Endothelial cell of umbilical vein (primary cell): ENCODE data around the gene LYZL4. TPM values are rescaled to one million over a fixed set of nuclear protein-coding genes. Genes with fewer than 3 reads are reported as not detected.

Source experiments
- BruUV-seq: library from RNA; stranded (reverse); fragments of 400-500 nt; replicated peaks from 2 replicates; lab custom pipeline; 2021; lab: Mats Ljungman, UMichigan
- CTCF ChIA-PET: fragments of 300-600, 350-600 bp; sonication (Branson Sonifier 250); formaldehyde crosslinking; loops from one replicate; lab custom pipeline; 2021; ENCODE audit warnings: antibody characterized with exemption, inconsistent platforms; lab: Charles Lee
- POLR2A ChIA-PET: fragments of 300-600, 350-600 bp; sonication (Branson Sonifier 250); formaldehyde crosslinking; loops from one replicate; lab custom pipeline; 2021; ENCODE audit warnings: antibody characterized with exemption, inconsistent platforms; lab: Charles Lee
- DNase-seq: peaks from one replicate; pipeline ENCODE4 v3.0.0-alpha.2; 2011; ENCODE audit warnings: low read depth, low spot score
- FAIRE-seq: peaks from 2 replicates; lab custom pipeline; 2011; peaks lifted over from hg19 to GRCh38; lab: Jason Lieb, UNC
- H2AFZ ChIP-seq: 2 replicates; pipeline ENCODE4 v1.6.0; 2012; ENCODE audit warnings: low read depth, low read length, control low read depth, inconsistent platforms
- H3K27ac ChIP-seq: 2 replicates; pipeline ENCODE4 v1.5.1; 2011; ENCODE audit warnings: low read depth, mild to moderate bottlenecking, control low read depth, low read length, moderate library complexity; ENCODE audit not compliant: insufficient read depth
- H3K27me3 ChIP-seq, 2 experiments: 2 replicates each; pipeline versions ENCODE4 v1.6.0 to v1.6.1; 2011; ENCODE audit warnings: low read length in 2 of 2, mixed read lengths in 1 of 2; ENCODE audit not compliant: control insufficient read depth in 2 of 2, insufficient read depth in 2 of 2
- H3K36me3 ChIP-seq, 2 experiments: 2 replicates in 1 of 2; 3 replicates in 1 of 2; pipeline ENCODE4 v1.5.1; 2011; ENCODE audit warnings: low read length in 2 of 2, mild to moderate bottlenecking in 1 of 2, moderate library complexity in 1 of 2; ENCODE audit not compliant: control insufficient read depth in 2 of 2, insufficient read depth in 2 of 2; ENCODE audit errors: extremely low read depth in 1 of 2
- H3K4me1 ChIP-seq: 3 replicates; pipeline ENCODE4 v1.5.1; 2011; ENCODE audit warnings: mild to moderate bottlenecking, low read length; ENCODE audit not compliant: control insufficient read depth, insufficient read depth; ENCODE audit errors: extremely low read depth
- H3K4me2 ChIP-seq: 2 replicates; pipeline ENCODE4 v1.6.1; 2011; ENCODE audit warnings: low read length, control low read depth, mixed read lengths; ENCODE audit not compliant: insufficient read depth
- H3K4me3 ChIP-seq, 3 experiments: fragments of 200-600 bp in 1 of 3; sonication (generic), shearing (Covaris generic) in 1 of 3; replicated peaks in 1 of 3; 2 replicates each; pipeline ENCODE4 v1.5.1; 2011 to 2016; ENCODE audit warnings: control low read depth in 3 of 3, low read length in 3 of 3, mild to moderate bottlenecking in 2 of 3, inconsistent platforms in 1 of 3, low read depth in 1 of 3, moderate library complexity in 1 of 3; ENCODE audit not compliant: insufficient read depth in 1 of 3
- H3K79me2 ChIP-seq: 2 replicates; pipeline ENCODE4 v1.6.0; 2012; ENCODE audit warnings: low read length, inconsistent platforms; ENCODE audit not compliant: control insufficient read depth, insufficient read depth
- H3K9ac ChIP-seq: replicated peaks from 2 replicates; pipeline ENCODE3; 2011; ENCODE audit warnings: low read length, control low read depth; ENCODE audit not compliant: insufficient read depth; ENCODE audit errors: extremely low read depth
- H3K9me1 ChIP-seq: replicated peaks from 3 replicates; pipeline ENCODE4 v1.6.0; 2011; ENCODE audit warnings: mild to moderate bottlenecking, low read length; ENCODE audit not compliant: control insufficient read depth, insufficient read depth; ENCODE audit errors: extremely low read depth
- H3K9me3 ChIP-seq: replicated peaks from 2 replicates; pipeline ENCODE4 v1.5.1; 2012; ENCODE audit warnings: low read length, inconsistent platforms; ENCODE audit not compliant: control insufficient read depth, insufficient read depth
- H4K20me1 ChIP-seq: replicated peaks from 2 replicates; pipeline ENCODE3; 2011; ENCODE audit warnings: mild to moderate bottlenecking, low read length; ENCODE audit not compliant: control insufficient read depth, insufficient read depth; ENCODE audit errors: extremely low read depth
- EZH2 ChIP-seq: IDR thresholded peaks from 2 replicates; pipeline ENCODE4 v1.6.1; 2012; ENCODE audit warnings: borderline replicate concordance, low read depth, mild to moderate bottlenecking, moderate library complexity, low read length, inconsistent platforms; ENCODE audit not compliant: severe bottlenecking
- FOS ChIP-seq: IDR thresholded peaks from 2 replicates; pipeline ENCODE4 v1.6.1; 2011; ENCODE audit warnings: mild to moderate bottlenecking, low read length, moderate library complexity, borderline replicate concordance; ENCODE audit not compliant: insufficient read depth
- GATA2 ChIP-seq: IDR thresholded peaks from 2 replicates; pipeline ENCODE4 v1.7.0; 2011; ENCODE audit warnings: low read depth, mild to moderate bottlenecking, moderate library complexity, mixed read lengths, low read length; ENCODE audit not compliant: insufficient read length, insufficient read depth
- JUN ChIP-seq: IDR thresholded peaks from 2 replicates; pipeline ENCODE4 v1.6.1; 2011; ENCODE audit warnings: borderline replicate concordance, low read depth; ENCODE audit not compliant: insufficient read length, insufficient read depth
- MYC ChIP-seq: IDR thresholded peaks from one replicate; pipeline ENCODE4 v1.6.1; 2011; ENCODE audit warnings: mild to moderate bottlenecking, low read depth, low read length
- POLR2A ChIP-seq: IDR thresholded peaks from 2 replicates; pipeline ENCODE4 v1.6.1; 2012; ENCODE audit warnings: low read depth, mild to moderate bottlenecking, control low read depth, low read length
- POLR2AphosphoS5 ChIP-seq: IDR thresholded peaks from 2 replicates; pipeline ENCODE4 v1.6.1; 2012; ENCODE audit warnings: low read depth, mild to moderate bottlenecking, control low read depth, low read length, moderate library complexity; ENCODE audit not compliant: insufficient read depth
- dilution Hi-C: fragments of 300-500 bp; cut with MboI; formaldehyde crosslinking; loops from one replicate; pipeline ENCODE4 v1.15.0; 2019; ENCODE audit warnings: low sequenced_read_pairs; ENCODE audit not compliant: extremely low pct_ligation_motif_present
- intact Hi-C: fragments of 100-400 bp; cut with micrococcal nuclease; formaldehyde crosslinking; loops from one replicate; pipeline ENCODE4 v1.10.0; 2022
- polyA plus RNA-seq, 4 experiments: library from polyadenylated mRNA; depleted of rRNA in 3 of 4; stranded (reverse) in 3 of 4; unstranded in 1 of 4; fragments of >200 nt; gene quantifications; 2 replicates each; pipeline versions ENCODE4 v1.2.1 to v1.2.3, GENCODE V29; 2011 to 2012; ENCODE audit warnings: missing spikeins in 1 of 4
- total RNA-seq: library from RNA; stranded (reverse); gene quantifications from 2 replicates; pipeline ENCODE4 v1.2.3, GENCODE V29; 2021
- TF ChIP-seq, protein P1 (sequence below): IDR thresholded peaks from 2 replicates; pipeline ENCODE4 v1.6.1; 2011; ENCODE audit not compliant: insufficient read depth, insufficient read length
- TF ChIP-seq, protein P2 (sequence below), 2 donors: IDR thresholded peaks; 1 replicate in 1 of 2; 2 replicates in 1 of 2; pipeline ENCODE4 v1.5.1; 2011; ENCODE audit warnings: low read length in 2 of 2, mild to moderate bottlenecking in 2 of 2, moderate library complexity in 2 of 2, control low read depth in 1 of 2, inconsistent platforms in 1 of 2, low read depth in 1 of 2; ENCODE audit not compliant: insufficient read depth in 1 of 2; ENCODE audit errors: extremely low read depth in 1 of 2

LYZL4 gene
- total and polyA plus RNA-seq, 2 donors (not counting 3 experiments of a cell fraction or from before 2014, with no cell fraction given): 0.41 TPM; not detected in 1

DNA sequence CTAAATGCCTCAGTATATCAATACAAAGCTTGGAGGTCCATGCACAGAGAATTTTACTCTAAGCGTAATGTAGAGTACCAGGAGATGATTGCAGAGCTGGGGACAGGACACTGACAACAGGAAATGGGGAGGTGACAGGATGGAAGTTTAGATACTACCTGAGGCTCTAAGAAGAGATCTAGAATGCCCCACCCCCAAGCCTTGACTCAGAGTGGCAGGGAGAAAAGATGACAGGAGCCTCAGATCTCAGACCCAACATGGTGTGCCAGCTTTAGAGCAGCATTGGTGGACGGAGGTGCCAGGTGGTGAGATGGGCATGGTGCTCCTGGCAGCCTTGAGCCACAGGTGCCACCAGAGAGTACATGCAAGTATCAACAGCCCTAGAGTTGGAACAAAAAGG, 62.5 kb downstream of the LYZL4 start:
- no peak overlapping the region for H3K27ac ChIP-seq
- DNase-seq (no peak), FAIRE-seq (no peak)
- H3K4me3 ChIP-seq: no peak overlapping the region
- no TSS peak for BruUV-seq
- H3K9ac ChIP-seq: no peak overlapping the region
- no peaks in the 10 kb centered on the region for H3K4me1 ChIP-seq
- intact Hi-C loops: no loop called here
- CTCF ChIA-PET: no interaction called here
- no peaks in the 10 kb centered on the region for H3K79me2 ChIP-seq
- peaks cover 0 to under 1% of the 10 kb centered on the region in 2 experiments for H3K27me3 ChIP-seq
- no peak overlapping the region for H2AFZ ChIP-seq
- H3K9me3 ChIP-seq: no peaks in the 10 kb centered on the region
- H4K20me1 ChIP-seq: no peaks in the 10 kb centered on the region
- H3K4me2 ChIP-seq: no peak overlapping the region
- POLR2A ChIA-PET: no interaction called here
- dilution Hi-C loops: no loop called here
- no peaks in the 10 kb centered on the region for H3K9me1 ChIP-seq
- TF ChIP-seq EZH2 (no peak), POLR2AphosphoS5 (no peak), GATA2 (no peak), JUN (no peak), MYC (no peak), FOS (no peak), POLR2A (no peak)
- TF ChIP-seq, protein P1, sequence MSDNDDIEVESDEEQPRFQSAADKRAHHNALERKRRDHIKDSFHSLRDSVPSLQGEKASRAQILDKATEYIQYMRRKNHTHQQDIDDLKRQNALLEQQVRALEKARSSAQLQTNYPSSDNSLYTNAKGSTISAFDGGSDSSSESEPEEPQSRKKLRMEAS: no peak
- TF ChIP-seq, protein P2, sequence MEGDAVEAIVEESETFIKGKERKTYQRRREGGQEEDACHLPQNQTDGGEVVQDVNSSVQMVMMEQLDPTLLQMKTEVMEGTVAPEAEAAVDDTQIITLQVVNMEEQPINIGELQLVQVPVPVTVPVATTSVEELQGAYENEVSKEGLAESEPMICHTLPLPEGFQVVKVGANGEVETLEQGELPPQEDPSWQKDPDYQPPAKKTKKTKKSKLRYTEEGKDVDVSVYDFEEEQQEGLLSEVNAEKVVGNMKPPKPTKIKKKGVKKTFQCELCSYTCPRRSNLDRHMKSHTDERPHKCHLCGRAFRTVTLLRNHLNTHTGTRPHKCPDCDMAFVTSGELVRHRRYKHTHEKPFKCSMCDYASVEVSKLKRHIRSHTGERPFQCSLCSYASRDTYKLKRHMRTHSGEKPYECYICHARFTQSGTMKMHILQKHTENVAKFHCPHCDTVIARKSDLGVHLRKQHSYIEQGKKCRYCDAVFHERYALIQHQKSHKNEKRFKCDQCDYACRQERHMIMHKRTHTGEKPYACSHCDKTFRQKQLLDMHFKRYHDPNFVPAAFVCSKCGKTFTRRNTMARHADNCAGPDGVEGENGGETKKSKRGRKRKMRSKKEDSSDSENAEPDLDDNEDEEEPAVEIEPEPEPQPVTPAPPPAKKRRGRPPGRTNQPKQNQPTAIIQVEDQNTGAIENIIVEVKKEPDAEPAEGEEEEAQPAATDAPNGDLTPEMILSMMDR (IDR thresholded peaks at IDR 0.05; ENCODE audit: extremely low read depth in 1 of 2, insufficient read depth in 1 of 2, low read depth in 1 of 2, low read length in 2 of 2): no peak
- H3K36me3 ChIP-seq: no peaks in the 10 kb centered on the region

Other genes with a start within 250 kb of the LYZL4 start
- gene CCK, start 144.4 kb downstream of the LYZL4 start, total RNA-seq: not detected in 2 replicates
- gene CCK, start 144.4 kb downstream of the LYZL4 start, polyA plus RNA-seq: not detected in 2 replicates
- gene VIPR1, start 92.0 kb upstream of the LYZL4 start, total RNA-seq: 0.67 and 3.8 TPM in 2 replicates
- 4.7 and 5.2 TPM in 2 replicates for gene VIPR1, start 92.0 kb upstream of the LYZL4 start, polyA plus RNA-seq
- 60.7 and 61.9 TPM in 2 replicates for gene SEC22C, start 171.4 kb upstream of the LYZL4 start, total RNA-seq
- 32.9 and 43.9 TPM in 2 replicates for gene SEC22C, start 171.4 kb upstream of the LYZL4 start, polyA plus RNA-seq
- 28.6 and 32.4 TPM in 2 replicates for gene SS18L2, start 180.2 kb upstream of the LYZL4 start, total RNA-seq
- 14.5 and 20.3 TPM in 2 replicates for gene SS18L2, start 180.2 kb upstream of the LYZL4 start, polyA plus RNA-seq
- gene NKTR, start 190.1 kb upstream of the LYZL4 start, total RNA-seq: 92.6 and 99.0 TPM in 2 replicates
- 22.3 and 27.4 TPM in 2 replicates for gene NKTR, start 190.1 kb upstream of the LYZL4 start, polyA plus RNA-seq
- 13.0 and 14.5 TPM in 2 replicates for gene ZBTB47, start 243.1 kb upstream of the LYZL4 start, total RNA-seq
- 10.6 and 13.2 TPM in 2 replicates for gene ZBTB47, start 243.1 kb upstream of the LYZL4 start, polyA plus RNA-seq